ENCODE measurements around the gene LPCAT4. TPM values are rescaled to one million over a fixed set of nuclear protein-coding genes. Genes with fewer than 3 reads are reported as not detected.

LPCAT4 gene
- total RNA-seq, 4 donors from 2014 or later = 7.5 to 14.9 (median 11.5) TPM

DNA sequence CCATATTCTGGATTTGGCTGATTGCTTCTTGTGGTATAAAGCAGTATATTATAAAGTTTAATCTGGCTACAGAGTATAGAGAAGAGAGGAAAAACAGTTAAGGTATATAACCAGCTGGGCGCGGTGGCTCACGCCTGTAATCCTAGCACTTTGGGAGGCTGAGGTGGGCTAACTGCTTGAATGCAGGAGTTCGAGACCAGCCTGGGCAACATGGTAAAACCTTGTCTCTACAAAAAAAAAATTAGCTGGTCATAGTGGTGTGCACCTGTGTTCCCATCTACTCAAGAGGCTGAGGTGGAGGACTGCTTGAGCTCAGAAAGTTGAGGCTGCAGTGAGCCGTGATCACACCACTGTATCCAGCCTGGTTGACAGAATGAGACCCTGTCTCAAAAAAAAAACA, 36.7 kb downstream of the LPCAT4 start:
- H3K27me3 ChIP-seq = no peaks in the 10 kb centered on the region
- no peak for TF ChIP-seq POLR2A (IDR thresholded peaks at IDR 0.05; ENCODE audit: low read depth)
- H3K4me3 ChIP-seq = no peak overlapping the region
- H3K36me3 ChIP-seq = peaks cover 0 to 6% (median 0%) of the 10 kb centered on the region in 4 donors
- no peak for DNase-seq (ENCODE audit: extremely low spot score)
- H3K4me1 ChIP-seq = peaks cover 0 to 17% (median 8%) of the 10 kb centered on the region in 4 donors
- 98% methylated on average over 5 of the region's 5 CpGs for WGBS
- no peak overlapping the region for H3K27ac ChIP-seq (replicated peaks in 1 of 4)
- H3K9me3 ChIP-seq = no peaks in the 10 kb centered on the region
- intact Hi-C loops (cut with DNase I) = loop anchor here (10.0 kb wide), 1 partner anchor 225 kb away; the partner anchor contains the start of genes EMC7 and PGBD4

DNA sequence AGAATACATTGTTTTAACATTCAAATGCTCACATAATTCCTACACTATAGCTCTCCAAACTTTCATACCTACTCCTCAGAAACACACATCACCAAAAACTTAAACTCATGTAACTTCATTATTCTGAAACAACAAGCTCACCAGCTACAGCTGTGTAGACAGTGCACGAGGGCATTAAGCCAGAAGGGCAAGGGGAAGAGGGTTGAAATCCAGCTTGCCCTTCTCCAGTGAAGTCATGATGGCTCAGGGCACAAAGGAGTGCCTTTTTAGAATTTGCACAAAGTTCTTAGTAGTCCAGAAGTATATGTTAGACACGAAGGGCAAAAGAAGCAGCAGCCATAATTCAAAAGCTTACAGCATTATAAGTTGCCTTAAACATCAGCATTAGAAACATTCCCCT, 38.0 kb downstream of the LPCAT4 start:
- Histone ChIP-seq H3K4me3 (no peak overlapping the region), H3K36me3 (peaks cover 0 to 6% (median 0%) of the 10 kb centered on the region in 4 donors), H3K9me3 (no peaks in the 10 kb centered on the region), H3K27ac (replicated peaks in 1 of 4) (no peak overlapping the region), H3K27me3 (no peaks in the 10 kb centered on the region), H3K4me1 (peaks cover 0 to 4% (median 0%) of the 10 kb centered on the region in 4 donors)
- no peak for DNase-seq (ENCODE audit: extremely low spot score)
- WGBS = 72% methylated on average over 2 of the region's 2 CpGs
- TF ChIP-seq POLR2AphosphoS5 (IDR thresholded peaks at IDR 0.05) (no peak), POLR2A (IDR thresholded peaks at IDR 0.05; ENCODE audit: low read depth) (no peak), CTCF (IDR thresholded peaks at IDR 0.05) (no peak), EP300 (IDR thresholded peaks at IDR 0.05) (no peak)
- intact Hi-C loops (cut with DNase I) = no loop called here

DNA sequence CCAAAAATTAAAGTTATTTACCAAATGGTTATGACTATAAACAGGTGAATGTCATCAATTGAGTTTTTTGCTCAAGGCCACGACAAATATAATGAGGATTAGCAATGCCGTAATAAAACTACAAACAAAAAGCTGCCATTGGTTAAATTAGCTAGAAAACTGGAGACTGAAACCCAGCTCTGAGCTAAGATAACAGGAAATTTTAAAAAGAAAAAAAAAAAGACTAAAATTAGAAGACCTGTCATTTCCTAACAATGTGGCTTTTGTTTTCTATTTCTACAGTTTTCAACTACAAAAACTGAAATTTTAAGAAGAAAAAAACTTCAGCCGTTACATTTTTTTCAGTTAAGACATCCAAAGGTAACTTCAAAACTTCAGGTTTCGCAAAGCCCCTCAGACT, 39.1 kb downstream of the LPCAT4 start:
- WGBS = 84% methylated on average over 4 of the region's 4 CpGs
- no peaks in the 10 kb centered on the region for H3K27me3 ChIP-seq
- H3K4me1 ChIP-seq = no peaks in the 10 kb centered on the region
- intact Hi-C loops (cut with DNase I) = no loop called here
- DNase-seq (ENCODE audit: extremely low spot score) = no peak
- H3K4me3 ChIP-seq = no peak overlapping the region
- H3K9me3 ChIP-seq = no peaks in the 10 kb centered on the region
- TF ChIP-seq POLR2A (IDR thresholded peaks at IDR 0.05; ENCODE audit: low read depth) = no peak
- TF ChIP-seq POLR2AphosphoS5 (IDR thresholded peaks at IDR 0.05) = no peak
- TF ChIP-seq EP300 (IDR thresholded peaks at IDR 0.05) = no peak
- TF ChIP-seq CTCF (IDR thresholded peaks at IDR 0.05) = no peak
- peaks cover 0 to 6% (median 0%) of the 10 kb centered on the region in 4 donors for H3K36me3 ChIP-seq
- H3K27ac ChIP-seq (replicated peaks in 1 of 4) = no peak overlapping the region

- intact Hi-C loops (cut with DNase I) = no loop called here
Measured at GRCh38 chr15:34325368-34325767, 41.6 kb downstream of the LPCAT4 start.

GRCh38 chr15:34324933-34325332, 42.1 kb downstream of the LPCAT4 start:
- 79% methylated on average over 1 of the region's 1 CpG for WGBS
- TF ChIP-seq EP300 (IDR thresholded peaks at IDR 0.05) (no peak), POLR2AphosphoS5 (IDR thresholded peaks at IDR 0.05) (no peak), CTCF (IDR thresholded peaks at IDR 0.05) (no peak), POLR2A (IDR thresholded peaks at IDR 0.05; ENCODE audit: low read depth) (no peak)
- Histone ChIP-seq H3K9me3 (no peaks in the 10 kb centered on the region), H3K36me3 (no peaks in the 10 kb centered on the region), H3K4me1 (no peaks in the 10 kb centered on the region), H3K27ac (replicated peaks in 1 of 4) (no peak overlapping the region), H3K27me3 (no peaks in the 10 kb centered on the region), H3K4me3 (no peak overlapping the region)
- intact Hi-C loops (cut with DNase I) = no loop called here
- DNase-seq (ENCODE audit: extremely low spot score) = no peak

More at GRCh38 chr15:34325368-34325767, 41.6 kb downstream of the LPCAT4 start:
- H3K36me3 ChIP-seq = no peaks in the 10 kb centered on the region
- H3K9me3 ChIP-seq = no peaks in the 10 kb centered on the region
- H3K4me3 ChIP-seq = no peak overlapping the region
- no peak for TF ChIP-seq EP300 (IDR thresholded peaks at IDR 0.05)
- no peak overlapping the region for H3K27ac ChIP-seq (replicated peaks in 1 of 4)
- no peaks in the 10 kb centered on the region for H3K4me1 ChIP-seq
- no peak for DNase-seq (ENCODE audit: extremely low spot score)
- H3K27me3 ChIP-seq = no peaks in the 10 kb centered on the region

DNA sequence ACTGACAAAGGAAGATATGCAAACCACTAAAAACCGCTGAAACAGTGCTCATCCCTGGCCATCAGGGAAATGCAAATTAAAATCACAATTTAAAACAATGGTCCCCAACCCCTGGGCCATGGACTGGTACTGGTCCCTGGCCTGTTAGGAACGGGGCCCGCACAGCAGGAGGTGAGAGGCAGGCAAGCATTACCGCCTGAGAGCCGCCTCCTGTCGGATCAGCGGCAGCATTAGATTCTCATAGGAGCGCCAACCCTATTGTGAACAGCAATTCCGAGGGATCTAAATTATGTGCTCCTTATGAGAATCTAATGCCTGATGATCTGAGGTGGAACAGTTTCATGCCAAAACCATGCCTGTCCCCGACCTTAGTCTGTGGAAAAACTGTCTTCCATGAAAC, 43.8 kb downstream of the LPCAT4 start:
- H3K4me1 ChIP-seq = peaks cover 0 to 6% (median 2%) of the 10 kb centered on the region in 4 donors
- H3K9me3 ChIP-seq = no peaks in the 10 kb centered on the region
- no peaks in the 10 kb centered on the region for H3K36me3 ChIP-seq
- TF ChIP-seq CTCF (IDR thresholded peaks at IDR 0.05) = no peak
- no peak for TF ChIP-seq EP300 (IDR thresholded peaks at IDR 0.05)
- no peak for TF ChIP-seq POLR2A (IDR thresholded peaks at IDR 0.05; ENCODE audit: low read depth)
- TF ChIP-seq POLR2AphosphoS5 (IDR thresholded peaks at IDR 0.05) = no peak
- no peak for DNase-seq (ENCODE audit: extremely low spot score)
- H3K27ac ChIP-seq (replicated peaks in 1 of 4) = no peak overlapping the region
- H3K4me3 ChIP-seq = no peak overlapping the region
- WGBS = 96% methylated on average over 10 of the region's 10 CpGs
- intact Hi-C loops (cut with DNase I) = no loop called here
- H3K27me3 ChIP-seq = no peaks in the 10 kb centered on the region
